CD4-positive, alpha-beta T cell treated with Interleukin-17A for 1 hour (primary cell): ENCODE measurements around the gene OR2J2.
"Not testable (repeated sequence)": the region's sequence is repeated elsewhere in the genome, so short reads cannot be mapped to it uniquely, and the experiment has no call there.

Source experiments
- DNase-seq: peaks from one replicate; pipeline ENCODE4 v3.0.0-alpha.2; 2020

Gene OR2J2

GRCh38 chr6:29170607-29171006 lies at the start of gene OR2J2:
Gene OR2J2 (plus strand): TSS chr6:29170907. CDS start chr6:29173636, 2,729 bp downstream.
- DNase-seq: not testable (repeated sequence)

GRCh38 chr6:29129326-29130012 lies 41.2 kb upstream of the OR2J2 start:
- no peak for DNase-seq

GRCh38 chr6:29130644-29131043 lies 40.1 kb upstream of the OR2J2 start:
- no peak for DNase-seq

GRCh38 chr6:29131691-29132090 lies 39.0 kb upstream of the OR2J2 start:
- no peak for DNase-seq

GRCh38 chr6:29137724-29138123 lies 33.0 kb upstream of the OR2J2 start:
- no peak for DNase-seq

GRCh38 chr6:29141606-29142005 lies 29.1 kb upstream of the OR2J2 start:
- no peak for DNase-seq

- no peak for DNase-seq
These were observed 28.4 kb upstream of the OR2J2 start for GRCh38 chr6:29142309-29142708.

- no peak for DNase-seq
These were observed 24.5 kb upstream of the OR2J2 start for GRCh38 chr6:29146179-29146578.

GRCh38 chr6:29147074-29147473 lies 23.6 kb upstream of the OR2J2 start:
- DNase-seq: no peak

GRCh38 chr6:29149444-29149843 lies 21.3 kb upstream of the OR2J2 start:
- DNase-seq: not testable (repeated sequence)

- no peak for DNase-seq
These were observed 17.6 kb upstream of the OR2J2 start for GRCh38 chr6:29153083-29153482.

- DNase-seq: not testable (repeated sequence)
These were observed 15.5 kb upstream of the OR2J2 start for GRCh38 chr6:29155182-29155581.

GRCh38 chr6:29159922-29160321 lies 10.8 kb upstream of the OR2J2 start:
- not testable (repeated sequence) for DNase-seq

- DNase-seq: not testable (repeated sequence)
These were observed 5.1 kb upstream of the OR2J2 start for GRCh38 chr6:29165571-29165970.

- no peak for DNase-seq
These were observed 1.0 kb downstream of the OR2J2 start for GRCh38 chr6:29171736-29172135.

- DNase-seq: no peak
These were observed 12.9 kb downstream of the OR2J2 start for GRCh38 chr6:29183594-29183993.

GRCh38 chr6:29188659-29189058 lies 18.0 kb downstream of the OR2J2 start:
- DNase-seq: not testable (repeated sequence)

GRCh38 chr6:29200767-29201662 lies 30.3 kb downstream of the OR2J2 start:
- no peak for DNase-seq

- no peak for DNase-seq
These were observed 31.3 kb downstream of the OR2J2 start for GRCh38 chr6:29201966-29202365.

GRCh38 chr6:29211488-29211887 lies 40.8 kb downstream of the OR2J2 start:
- DNase-seq: no peak

GRCh38 chr6:29216528-29216927 lies 45.8 kb downstream of the OR2J2 start:
- DNase-seq: no peak

- DNase-seq: not testable (repeated sequence)
These were observed 46.5 kb downstream of the OR2J2 start for GRCh38 chr6:29217242-29217641.

- not testable (repeated sequence) for DNase-seq
These were observed 47.3 kb downstream of the OR2J2 start for GRCh38 chr6:29218056-29218455.
